ENCODE measurements around the gene TPCN1.

DNA sequence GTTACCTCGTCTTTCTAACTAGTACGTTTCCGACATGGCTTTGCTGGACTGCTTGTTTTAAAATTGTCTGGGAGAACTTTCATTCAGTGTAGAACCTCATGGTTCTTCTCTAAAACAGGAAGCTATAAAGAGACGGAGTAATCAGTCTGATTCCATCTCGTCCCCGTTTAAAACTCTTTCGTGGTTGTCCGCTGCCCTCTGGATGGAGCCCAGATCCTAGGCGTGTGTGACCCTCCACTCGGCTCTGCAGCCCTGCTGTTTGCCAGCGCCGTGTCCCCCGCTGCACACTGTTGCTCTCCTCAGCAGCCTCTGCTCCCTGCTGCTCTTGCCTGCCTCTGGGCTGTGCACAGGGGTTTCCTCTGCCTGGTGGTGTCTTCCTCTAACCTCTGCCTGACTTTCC lies 63.5 kb downstream of the TPCN1 start:
- TF ChIP-seq EP300 (IDR thresholded peaks at IDR 0.05) (no peak), POLR2A (IDR thresholded peaks at IDR 0.05) (no peak)
- TF ChIP-seq, protein P1, sequence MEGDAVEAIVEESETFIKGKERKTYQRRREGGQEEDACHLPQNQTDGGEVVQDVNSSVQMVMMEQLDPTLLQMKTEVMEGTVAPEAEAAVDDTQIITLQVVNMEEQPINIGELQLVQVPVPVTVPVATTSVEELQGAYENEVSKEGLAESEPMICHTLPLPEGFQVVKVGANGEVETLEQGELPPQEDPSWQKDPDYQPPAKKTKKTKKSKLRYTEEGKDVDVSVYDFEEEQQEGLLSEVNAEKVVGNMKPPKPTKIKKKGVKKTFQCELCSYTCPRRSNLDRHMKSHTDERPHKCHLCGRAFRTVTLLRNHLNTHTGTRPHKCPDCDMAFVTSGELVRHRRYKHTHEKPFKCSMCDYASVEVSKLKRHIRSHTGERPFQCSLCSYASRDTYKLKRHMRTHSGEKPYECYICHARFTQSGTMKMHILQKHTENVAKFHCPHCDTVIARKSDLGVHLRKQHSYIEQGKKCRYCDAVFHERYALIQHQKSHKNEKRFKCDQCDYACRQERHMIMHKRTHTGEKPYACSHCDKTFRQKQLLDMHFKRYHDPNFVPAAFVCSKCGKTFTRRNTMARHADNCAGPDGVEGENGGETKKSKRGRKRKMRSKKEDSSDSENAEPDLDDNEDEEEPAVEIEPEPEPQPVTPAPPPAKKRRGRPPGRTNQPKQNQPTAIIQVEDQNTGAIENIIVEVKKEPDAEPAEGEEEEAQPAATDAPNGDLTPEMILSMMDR (IDR thresholded peaks at IDR 0.05): no peak

Measured in ovary (tissue), 3 donors.